Astrocyte of the hippocampus (primary cell): ENCODE data around the gene LONP2.
"Not testable (repeated sequence)": the region's sequence is repeated elsewhere in the genome, so short reads cannot be mapped to it uniquely, and the experiment has no call there.

Experiments used
- DNase-seq: peaks from one replicate; pipeline ENCODE4 v3.0.0; 2011; ENCODE audit warnings: low read depth, low spot score

LONP2 gene

GRCh38 chr16:48386559-48387312 lies 142.6 kb downstream of the LONP2 start:
- no peak for DNase-seq

GRCh38 chr16:48392407-48392806 lies 148.3 kb downstream of the LONP2 start:
- no peak for DNase-seq

- peak; percentile 32 for DNase-seq
Observed at GRCh38 chr16:48393485-48394354, 149.6 kb downstream of the LONP2 start.

GRCh38 chr16:48394355-48394703 lies 150.2 kb downstream of the LONP2 start:
- DNase-seq, result no peak

GRCh38 chr16:48395375-48395774 lies 151.3 kb downstream of the LONP2 start:
- no peak for DNase-seq

GRCh38 chr16:48402547-48402946 lies 158.4 kb downstream of the LONP2 start:
- DNase-seq, result not testable (repeated sequence)

- DNase-seq, result no peak
Observed at GRCh38 chr16:48405153-48405552, 161.1 kb downstream of the LONP2 start.

GRCh38 chr16:48405907-48406306 lies 161.8 kb downstream of the LONP2 start:
- no peak for DNase-seq
